D341Med (cell line): ENCODE results near the gene BRSK2.

ENCODE experiments used
- DNase-seq: peaks from one replicate; pipeline ENCODE4 v3.0.0; 2012; ENCODE audit warnings: low spot score

Gene BRSK2

GRCh38 chr11:1397146-1397861 is 7.6 kb downstream of the BRSK2 start:
- no peak for DNase-seq

- DNase-seq: no peak
Measured at GRCh38 chr11:1397862-1398527, 8.3 kb downstream of the BRSK2 start.

- DNase-seq: no peak
Measured at GRCh38 chr11:1398528-1399235, 8.9 kb downstream of the BRSK2 start.

GRCh38 chr11:1399386-1400316 is 9.9 kb downstream of the BRSK2 start:
- no peak for DNase-seq

GRCh38 chr11:1400317-1401170 is 10.8 kb downstream of the BRSK2 start:
- DNase-seq: no peak

- no peak for DNase-seq
Measured at GRCh38 chr11:1401171-1401445, 11.4 kb downstream of the BRSK2 start.

GRCh38 chr11:1401656-1402221 is 12.0 kb downstream of the BRSK2 start:
- no peak for DNase-seq

- DNase-seq: no peak
Measured at GRCh38 chr11:1402355-1403077, 12.8 kb downstream of the BRSK2 start.

GRCh38 chr11:1403078-1403620 is 13.4 kb downstream of the BRSK2 start:
- no peak for DNase-seq

- no peak for DNase-seq
Measured at GRCh38 chr11:1403721-1404460, 14.2 kb downstream of the BRSK2 start.

GRCh38 chr11:1404461-1405185 is 14.9 kb downstream of the BRSK2 start:
- peak; percentile 86 for DNase-seq

- no peak for DNase-seq
Measured at GRCh38 chr11:1405186-1406020, 15.7 kb downstream of the BRSK2 start.

- no peak for DNase-seq
Measured at GRCh38 chr11:1406571-1407485, 17.1 kb downstream of the BRSK2 start.

- no peak for DNase-seq
Measured at GRCh38 chr11:1407668-1408067, 17.9 kb downstream of the BRSK2 start.

GRCh38 chr11:1408346-1408745 is 18.6 kb downstream of the BRSK2 start:
- DNase-seq: no peak

- DNase-seq: no peak
Measured at GRCh38 chr11:1409108-1409851, 19.5 kb downstream of the BRSK2 start.
